Measurements from ENCODE around the gene TENM4. TPM values are rescaled to one million over a fixed set of nuclear protein-coding genes. Genes with fewer than 3 reads are reported as not detected.

TENM4 gene
- polyA plus RNA-seq, 10 donors: 6.1 to 11.6 (median 8.4) TPM

GRCh38 chr11:79179087-79179486 lies 261.7 kb downstream of the TENM4 start:
- DNase-seq: peak in 1 of 3 donors; percentile 22

- DNase-seq: no peak
Measured at GRCh38 chr11:79174045-79175008, 266.5 kb downstream of the TENM4 start.

- peak in 2 of 3 donors; percentile 11 to 52 for DNase-seq
Measured at GRCh38 chr11:79173615-79174014, 267.2 kb downstream of the TENM4 start.

- DNase-seq: no peak
Measured at GRCh38 chr11:79170321-79170720, 270.5 kb downstream of the TENM4 start.

- DNase-seq: no peak
Measured at GRCh38 chr11:79168530-79169110, 272.2 kb downstream of the TENM4 start.

- DNase-seq: no peak
Measured at GRCh38 chr11:79167510-79168188, 273.2 kb downstream of the TENM4 start.

GRCh38 chr11:79165908-79166307 lies 274.9 kb downstream of the TENM4 start:
- DNase-seq: no peak

GRCh38 chr11:79160791-79161403 lies 279.9 kb downstream of the TENM4 start:
- DNase-seq: no peak

GRCh38 chr11:79159657-79160450 lies 281.0 kb downstream of the TENM4 start:
- DNase-seq: no peak

- no peak for DNase-seq
Measured at GRCh38 chr11:79157738-79158137, 283.1 kb downstream of the TENM4 start.

GRCh38 chr11:79156031-79156430 lies 284.8 kb downstream of the TENM4 start:
- no peak for DNase-seq

GRCh38 chr11:79155237-79155636 lies 285.6 kb downstream of the TENM4 start:
- DNase-seq: no peak

- DNase-seq: no peak
Measured at GRCh38 chr11:79152511-79152910, 288.3 kb downstream of the TENM4 start.

- no peak for DNase-seq
Measured at GRCh38 chr11:79151396-79151795, 289.4 kb downstream of the TENM4 start.

GRCh38 chr11:79150966-79151365 lies 289.9 kb downstream of the TENM4 start:
- DNase-seq: no peak

GRCh38 chr11:79150320-79150719 lies 290.5 kb downstream of the TENM4 start:
- DNase-seq: no peak

- DNase-seq: no peak
Measured at GRCh38 chr11:79147731-79148130, 293.1 kb downstream of the TENM4 start.

- DNase-seq: no peak
Measured at GRCh38 chr11:79147011-79147410, 293.8 kb downstream of the TENM4 start.

- DNase-seq: no peak
Measured at GRCh38 chr11:79139900-79140299, 300.9 kb downstream of the TENM4 start.

GRCh38 chr11:79129702-79130101 lies 311.1 kb downstream of the TENM4 start:
- no peak for DNase-seq

GRCh38 chr11:79128291-79128690 lies 312.5 kb downstream of the TENM4 start:
- DNase-seq: no peak
